GM12865 (cell line): Measurements from ENCODE around the gene LRG1.

Experiments
- DNase-seq: peaks from one replicate; pipeline ENCODE4 v3.0.0; 2010; ENCODE audit warnings: low read depth
- H3K4me3 ChIP-seq: 2 replicates; pipeline ENCODE4 v1.5.1; 2011; ENCODE audit warnings: mild to moderate bottlenecking, low read depth, low read length, control low read depth
- TF ChIP-seq, protein P1 (sequence below): IDR thresholded peaks from 2 replicates; pipeline ENCODE4 v1.5.1; 2011; ENCODE audit warnings: low read length, control low read depth, low read depth, inconsistent platforms; ENCODE audit not compliant: insufficient read depth; ENCODE audit errors: missing control alignments

The LRG1 gene

GRCh38 chr19:4498694-4499093 lies 41.1 kb downstream of the LRG1 start:
- H3K4me3 ChIP-seq = no peak overlapping the region
- DNase-seq = no peak
- TF ChIP-seq, protein P1, sequence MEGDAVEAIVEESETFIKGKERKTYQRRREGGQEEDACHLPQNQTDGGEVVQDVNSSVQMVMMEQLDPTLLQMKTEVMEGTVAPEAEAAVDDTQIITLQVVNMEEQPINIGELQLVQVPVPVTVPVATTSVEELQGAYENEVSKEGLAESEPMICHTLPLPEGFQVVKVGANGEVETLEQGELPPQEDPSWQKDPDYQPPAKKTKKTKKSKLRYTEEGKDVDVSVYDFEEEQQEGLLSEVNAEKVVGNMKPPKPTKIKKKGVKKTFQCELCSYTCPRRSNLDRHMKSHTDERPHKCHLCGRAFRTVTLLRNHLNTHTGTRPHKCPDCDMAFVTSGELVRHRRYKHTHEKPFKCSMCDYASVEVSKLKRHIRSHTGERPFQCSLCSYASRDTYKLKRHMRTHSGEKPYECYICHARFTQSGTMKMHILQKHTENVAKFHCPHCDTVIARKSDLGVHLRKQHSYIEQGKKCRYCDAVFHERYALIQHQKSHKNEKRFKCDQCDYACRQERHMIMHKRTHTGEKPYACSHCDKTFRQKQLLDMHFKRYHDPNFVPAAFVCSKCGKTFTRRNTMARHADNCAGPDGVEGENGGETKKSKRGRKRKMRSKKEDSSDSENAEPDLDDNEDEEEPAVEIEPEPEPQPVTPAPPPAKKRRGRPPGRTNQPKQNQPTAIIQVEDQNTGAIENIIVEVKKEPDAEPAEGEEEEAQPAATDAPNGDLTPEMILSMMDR = no peak

- no peak overlapping the region for H3K4me3 ChIP-seq
- no peak for DNase-seq
- TF ChIP-seq, protein P1 = no peak
Observed at GRCh38 chr19:4497770-4498389, 42.0 kb downstream of the LRG1 start.

DNA sequence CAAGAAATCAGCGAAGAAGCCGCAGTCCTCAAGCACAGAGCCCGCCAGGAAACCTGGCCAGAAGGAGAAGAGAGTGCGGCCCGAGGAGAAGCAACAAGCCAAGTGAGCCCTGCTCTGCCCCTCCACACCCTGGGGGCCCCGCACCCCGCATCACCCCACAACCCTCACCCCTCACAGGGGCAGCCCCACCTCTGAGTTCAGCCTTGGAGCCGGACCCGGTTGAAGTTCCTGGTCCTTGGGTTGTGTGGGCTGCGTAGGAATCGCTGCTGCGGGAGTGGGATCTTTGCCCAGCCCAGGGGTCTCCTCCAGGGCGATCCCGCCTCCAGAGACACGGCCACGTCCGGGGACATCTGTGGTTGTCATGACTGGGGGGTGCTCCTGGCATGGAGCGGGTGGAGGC lies 43.5 kb downstream of the LRG1 start:
- no peak overlapping the region for H3K4me3 ChIP-seq
- no peak for DNase-seq
- TF ChIP-seq, protein P1 = no peak

DNA sequence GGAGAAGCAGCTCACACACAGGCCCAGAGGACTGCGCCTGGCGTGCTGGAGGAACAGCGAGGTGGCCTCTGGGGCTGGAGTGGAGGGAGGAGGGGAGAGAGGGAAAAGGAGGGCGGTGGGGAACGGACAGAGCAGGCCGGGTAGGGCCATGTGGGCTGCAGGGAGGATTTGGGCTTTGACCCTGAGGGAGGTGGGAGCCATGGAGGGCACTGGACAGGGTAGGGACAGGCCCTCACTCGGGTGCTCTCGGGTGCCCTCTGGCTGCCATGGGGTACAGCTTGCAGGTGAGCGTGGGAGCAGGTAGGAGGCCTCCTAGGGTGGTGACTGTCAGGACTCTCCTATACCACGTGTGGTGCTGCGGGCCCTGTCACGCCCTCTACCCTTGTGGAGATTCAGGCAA lies 44.4 kb downstream of the LRG1 start:
- no peak overlapping the region for H3K4me3 ChIP-seq
- peak; percentile 34 for DNase-seq
- TF ChIP-seq, protein P1 = peak; percentile 47

DNA sequence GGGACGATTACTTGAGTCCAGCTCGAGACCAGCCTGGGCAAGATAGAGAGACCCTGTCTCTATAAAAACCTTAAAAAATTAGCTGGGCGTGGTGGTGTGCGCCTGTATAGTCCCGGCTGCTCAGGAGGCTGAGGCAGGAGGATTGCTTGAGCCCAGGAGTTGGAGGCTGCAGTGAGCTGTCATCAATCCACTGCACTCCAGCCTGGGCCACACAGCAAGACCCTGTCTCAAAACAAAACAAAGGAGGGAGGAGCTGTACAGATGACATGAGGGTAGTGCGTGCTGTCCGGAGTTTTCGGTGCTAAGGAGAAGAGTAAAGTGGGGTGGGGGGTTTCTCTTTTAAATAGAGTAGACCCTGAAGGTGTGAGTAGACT lies 45.2 kb downstream of the LRG1 start:
- TF ChIP-seq, protein P1 = no peak

GRCh38 chr19:4493929-4494690 lies 45.7 kb downstream of the LRG1 start:
- DNase-seq = no peak
- H3K4me3 ChIP-seq = no peak overlapping the region
- TF ChIP-seq, protein P1 = no peak

More for the DNA sequence above, 45.2 kb downstream of the LRG1 start:
- H3K4me3 ChIP-seq = no peak overlapping the region
- DNase-seq = no peak
